Stimulated activated CD8-positive, alpha-beta memory T cell treated with anti-CD3 and anti-CD28 coated beads, Interleukin-4, amount 100 ng/mL, for 48 hours (primary cell): ENCODE measurements around the gene EHMT1.
"Not testable (repeated sequence)": the region's sequence is repeated elsewhere in the genome, so short reads cannot be mapped to it uniquely, and the experiment has no call there.

Experiments
- DNase-seq: peaks from one replicate; pipeline ENCODE4 v3.0.0-alpha.2; 2020

The EHMT1 gene

DNA sequence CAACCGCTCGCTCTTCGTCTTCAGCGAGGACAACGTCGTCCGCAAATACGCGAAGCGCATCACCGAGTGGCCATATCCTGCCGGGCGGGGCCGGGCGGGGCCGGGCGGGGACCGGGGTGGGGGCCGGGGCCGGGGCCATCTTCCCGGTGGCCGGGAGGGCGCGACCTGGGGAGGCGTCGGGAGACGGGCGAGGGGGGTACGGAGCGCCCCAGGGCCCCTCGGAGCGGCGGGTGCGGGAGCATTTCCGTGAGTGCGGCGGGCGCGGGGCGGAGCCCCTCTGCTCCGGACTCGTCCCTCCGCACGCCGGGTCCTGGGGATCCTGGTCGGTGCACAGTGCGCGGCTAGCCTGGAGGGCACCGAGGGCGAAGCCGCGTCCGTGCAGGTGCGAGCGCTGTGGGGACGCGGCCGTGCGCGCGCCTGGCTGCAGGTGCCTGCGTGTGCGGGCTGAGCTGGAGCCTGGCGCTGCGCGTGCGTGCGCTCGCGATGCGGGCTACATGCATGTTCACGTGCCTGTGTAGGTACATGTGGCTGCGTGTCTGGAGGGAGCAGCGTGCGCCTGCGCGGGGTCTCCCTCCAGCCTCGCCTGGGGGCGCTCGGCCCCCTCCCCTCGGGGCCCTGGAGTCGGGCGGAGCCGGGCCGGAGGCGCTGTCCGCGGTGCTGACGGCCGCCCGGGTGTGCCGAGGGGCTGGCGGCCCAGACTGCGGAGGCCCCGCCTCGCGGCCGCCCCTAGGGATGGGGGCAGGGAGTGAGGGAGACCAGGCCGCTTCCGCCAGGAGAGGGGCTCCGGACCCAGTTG is 259.5 kb downstream of the EHMT1 start:
- peak; percentile 49 for DNase-seq

DNA sequence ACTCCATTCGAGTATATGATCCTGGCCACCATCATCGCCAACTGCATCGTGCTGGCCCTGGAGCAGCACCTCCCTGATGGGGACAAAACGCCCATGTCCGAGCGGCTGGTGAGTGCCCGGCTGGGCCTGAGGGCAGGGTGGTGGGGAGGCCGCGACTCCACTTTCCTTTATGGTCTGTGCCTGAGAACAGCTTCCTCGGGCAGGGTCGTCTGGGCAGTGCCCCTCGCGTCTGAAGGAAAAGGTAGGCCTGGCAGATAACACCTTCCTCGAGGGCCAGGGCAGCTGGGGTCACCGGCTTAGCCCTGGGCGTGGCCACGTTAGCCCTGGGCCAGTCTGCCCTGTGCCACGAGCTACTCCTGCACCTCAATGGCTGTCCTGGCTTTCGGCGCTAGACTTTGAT is 260.2 kb downstream of the EHMT1 start:
- no peak for DNase-seq

DNA sequence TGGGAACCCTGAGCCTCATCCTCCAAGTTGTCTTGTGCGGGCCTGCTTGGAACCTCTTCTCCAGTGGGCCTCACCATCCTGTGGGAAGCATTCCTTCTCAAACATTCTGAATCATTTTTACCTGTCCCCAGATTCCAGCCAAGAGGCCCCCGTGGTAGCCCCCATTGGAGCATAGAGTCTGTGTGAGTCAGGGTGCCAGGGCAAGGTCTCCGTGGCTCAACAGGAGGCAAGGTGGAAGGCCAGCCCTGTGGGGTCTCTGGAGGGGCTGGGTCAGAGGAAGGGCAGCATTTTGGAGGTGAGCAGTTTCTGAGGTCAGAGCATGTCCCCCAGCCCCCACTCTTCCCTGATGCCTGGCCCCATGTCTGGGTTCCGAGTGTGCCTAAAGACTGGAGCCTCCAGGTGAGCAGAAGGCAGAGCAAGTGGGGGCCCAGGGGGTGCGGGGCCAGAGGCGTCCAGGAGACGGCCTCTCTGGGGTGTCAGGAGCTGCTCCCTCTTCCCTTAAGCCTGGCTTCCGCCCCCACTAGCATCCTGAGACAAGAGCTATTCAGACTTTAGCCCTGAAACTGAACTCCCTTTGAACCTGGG is 260.9 kb downstream of the EHMT1 start:
- no peak for DNase-seq

DNA sequence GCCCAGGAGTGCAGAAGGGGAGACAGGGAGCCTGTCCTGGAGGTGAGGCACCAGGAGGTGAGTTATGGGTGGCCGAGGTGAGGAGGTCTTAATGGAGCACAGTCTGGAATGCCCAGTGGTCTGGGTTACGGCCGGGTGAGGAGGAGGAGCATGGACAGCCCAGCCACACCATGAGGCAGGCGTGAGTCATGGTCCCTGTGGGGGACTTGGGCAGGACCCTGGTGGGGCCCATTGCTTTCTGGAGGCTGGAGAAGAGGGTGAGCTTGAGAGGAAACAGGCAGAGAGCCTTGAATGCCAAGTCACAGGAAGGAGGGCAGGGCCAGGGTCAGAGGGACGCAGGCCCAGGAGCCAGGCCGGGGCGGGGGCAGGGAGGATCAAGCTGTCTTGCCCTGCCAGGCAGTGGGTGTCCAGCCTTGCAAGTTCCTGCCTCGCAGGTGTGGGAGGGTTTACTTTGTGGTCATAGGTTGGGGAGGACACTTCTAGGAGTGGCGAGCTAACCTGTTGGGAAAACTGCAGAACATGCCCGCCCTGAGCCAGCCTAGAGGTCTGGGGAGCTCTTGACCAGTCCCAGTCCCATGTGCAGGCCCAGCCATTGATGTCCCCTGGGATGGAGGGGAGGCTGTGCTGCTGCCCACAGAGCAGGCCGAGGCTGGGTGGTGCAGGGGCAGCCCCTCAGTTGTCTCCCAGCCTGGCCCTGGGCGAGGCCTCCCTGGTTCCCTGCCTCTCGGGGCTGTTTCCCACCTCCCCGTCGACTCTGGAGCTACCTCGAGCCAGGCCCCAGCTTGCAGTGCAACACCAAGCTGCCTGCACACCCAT is 261.6 kb downstream of the EHMT1 start:
- no peak for DNase-seq

DNA sequence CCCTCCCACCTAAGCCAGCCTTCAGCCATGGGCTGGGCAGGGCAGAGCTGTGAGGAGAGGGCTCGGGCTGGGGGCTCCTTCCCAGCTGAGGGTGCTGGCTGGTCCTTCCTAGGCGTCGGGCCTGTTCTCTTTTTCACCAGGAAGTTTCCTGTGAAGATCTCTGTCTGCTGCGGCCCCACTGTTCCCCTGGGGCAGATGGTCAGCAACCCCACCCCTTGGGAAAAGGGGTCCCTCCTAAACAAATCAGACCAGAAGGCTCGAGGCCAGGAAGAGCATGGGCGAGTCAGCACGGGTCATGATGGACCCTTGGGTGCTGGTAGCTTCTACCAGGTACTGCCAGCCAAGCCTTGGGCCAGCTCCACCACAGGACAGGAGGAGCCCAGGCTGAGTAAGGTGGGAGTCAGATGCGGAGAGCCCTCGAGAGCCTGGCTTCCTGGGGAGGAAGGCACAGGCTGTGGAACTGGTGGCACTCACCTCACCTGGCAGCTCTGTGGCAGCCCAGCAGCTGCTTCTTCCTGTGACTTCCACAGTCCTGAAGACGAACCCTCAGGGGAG is 262.2 kb downstream of the EHMT1 start:
- DNase-seq: no peak

DNA sequence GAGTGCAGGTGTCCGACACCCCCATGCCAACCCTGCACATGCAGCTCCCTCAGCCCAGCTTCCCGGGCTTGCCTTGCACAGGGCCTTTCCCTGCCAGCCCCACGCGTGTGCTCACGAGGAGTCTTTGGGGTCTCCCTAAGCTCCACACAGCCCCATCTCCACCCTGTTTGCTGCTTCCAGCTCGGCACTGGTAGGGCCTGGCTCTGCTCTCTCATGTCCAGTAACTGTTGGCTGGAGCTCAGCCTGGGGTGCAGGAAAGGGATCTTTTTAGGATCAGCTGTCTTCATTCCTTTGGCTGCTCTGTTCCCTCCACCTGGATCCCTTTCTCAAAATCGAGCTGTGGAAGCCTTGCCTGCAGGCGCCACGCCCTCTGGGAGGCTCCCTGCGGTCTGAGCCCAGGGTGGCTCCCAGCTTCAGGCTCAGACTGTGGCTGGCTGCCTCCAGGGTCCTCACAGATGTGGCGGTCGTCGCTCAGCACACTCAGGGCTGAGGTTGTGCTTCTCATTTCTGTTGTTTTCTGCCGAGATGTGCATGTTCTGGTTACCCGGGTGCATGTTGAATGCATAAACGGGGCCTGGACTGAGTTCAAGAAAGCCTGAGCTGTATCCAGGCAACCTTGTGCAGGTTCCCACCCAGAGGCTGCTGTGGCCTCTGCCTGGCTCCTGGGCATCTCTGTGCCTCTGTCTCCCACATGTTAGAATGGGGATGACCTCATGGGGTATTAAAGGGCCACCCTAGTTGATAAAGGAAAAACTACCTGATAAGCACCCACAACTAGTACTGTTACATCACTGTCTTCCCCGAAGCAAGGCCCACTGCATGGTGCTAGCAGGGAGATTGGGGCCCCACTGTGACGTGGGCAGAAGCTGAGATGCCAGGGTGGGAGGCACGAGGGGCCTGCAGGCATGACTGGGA is 263.0 kb downstream of the EHMT1 start:
- DNase-seq: no peak

DNA sequence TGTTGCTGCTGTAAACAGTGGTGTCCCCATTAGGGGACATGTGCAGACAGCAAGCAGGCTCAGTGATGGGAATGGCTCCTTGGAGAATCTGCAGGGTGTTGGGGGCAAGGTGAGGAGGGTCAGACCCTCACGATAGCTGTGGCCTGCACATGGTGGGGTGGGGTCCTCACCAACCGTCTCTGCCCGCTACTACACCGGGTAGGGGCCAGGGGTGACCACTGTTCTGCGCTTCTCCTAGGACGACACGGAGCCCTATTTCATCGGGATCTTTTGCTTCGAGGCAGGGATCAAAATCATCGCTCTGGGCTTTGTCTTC is 263.7 kb downstream of the EHMT1 start:
- no peak for DNase-seq

DNA sequence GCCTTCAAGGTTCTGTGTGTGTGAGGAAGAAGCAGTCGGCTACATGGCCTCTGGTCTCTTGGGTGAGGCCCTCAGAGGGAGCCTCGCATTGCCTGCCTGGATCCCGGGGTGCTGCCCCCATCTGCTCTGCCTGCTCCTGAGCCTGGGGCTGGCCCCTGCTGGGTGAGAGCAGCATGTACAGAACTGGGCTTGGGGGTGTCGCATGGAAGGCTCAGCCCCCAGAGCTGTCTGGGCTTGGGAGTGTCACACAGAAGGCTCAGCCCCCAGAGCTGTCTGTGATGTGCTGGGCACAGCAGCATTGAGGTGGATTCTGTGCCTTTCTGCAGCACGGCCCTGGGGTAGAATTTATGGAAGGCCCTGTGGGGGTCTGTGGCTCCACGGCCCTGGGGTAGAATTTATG is 265.2 kb downstream of the EHMT1 start:
- not testable (repeated sequence) for DNase-seq

DNA sequence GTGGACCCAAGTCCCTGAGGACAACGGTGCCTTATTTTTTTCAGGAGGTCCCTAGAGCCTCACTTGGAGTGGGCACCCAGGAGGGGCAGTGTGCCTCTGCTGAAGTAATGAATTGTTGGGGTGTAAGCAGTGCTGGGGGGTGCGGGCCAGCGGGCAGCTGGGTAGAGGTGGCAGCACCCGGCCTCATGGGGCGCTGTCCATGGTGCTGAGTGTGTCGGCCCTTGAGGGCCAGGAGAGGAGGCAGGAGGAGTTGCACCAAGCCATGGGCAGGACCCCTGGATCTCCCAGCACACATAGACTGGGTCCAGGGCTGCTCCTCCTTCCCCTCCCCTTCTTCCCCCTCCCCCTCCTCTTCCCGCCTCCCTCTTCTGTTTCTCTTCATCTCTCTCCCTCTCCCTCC is 265.7 kb downstream of the EHMT1 start:
- DNase-seq: peak; percentile 51

DNA sequence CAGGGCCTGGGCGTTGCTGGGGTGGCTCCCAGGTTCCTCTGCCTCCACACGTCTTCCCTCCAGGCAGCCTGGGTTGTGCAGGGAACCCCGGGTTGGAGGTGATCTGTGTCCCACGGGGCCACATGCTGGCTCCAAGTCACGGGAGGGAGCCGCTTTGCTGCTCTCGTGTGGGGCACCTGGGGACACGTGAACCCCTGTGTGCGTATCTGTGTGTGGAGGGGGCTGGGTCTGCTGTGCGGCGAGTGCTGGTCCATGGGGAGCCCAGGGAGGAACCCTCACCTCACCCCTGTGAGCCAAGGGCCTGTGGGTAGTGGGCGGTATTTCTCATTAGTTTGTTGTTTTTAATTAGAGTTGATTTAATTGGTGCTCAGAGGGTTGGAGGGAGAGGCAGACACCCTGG is 266.3 kb downstream of the EHMT1 start:
- not testable (repeated sequence) for DNase-seq
